ENCODE measurements around the gene POLN. TPM values are rescaled to one million over a fixed set of nuclear protein-coding genes. Genes with fewer than 3 reads are reported as not detected.

The POLN gene
- total and polyA plus RNA-seq, 2 experiments from 2014 or later = 1.8 to 4.0 TPM

DNA sequence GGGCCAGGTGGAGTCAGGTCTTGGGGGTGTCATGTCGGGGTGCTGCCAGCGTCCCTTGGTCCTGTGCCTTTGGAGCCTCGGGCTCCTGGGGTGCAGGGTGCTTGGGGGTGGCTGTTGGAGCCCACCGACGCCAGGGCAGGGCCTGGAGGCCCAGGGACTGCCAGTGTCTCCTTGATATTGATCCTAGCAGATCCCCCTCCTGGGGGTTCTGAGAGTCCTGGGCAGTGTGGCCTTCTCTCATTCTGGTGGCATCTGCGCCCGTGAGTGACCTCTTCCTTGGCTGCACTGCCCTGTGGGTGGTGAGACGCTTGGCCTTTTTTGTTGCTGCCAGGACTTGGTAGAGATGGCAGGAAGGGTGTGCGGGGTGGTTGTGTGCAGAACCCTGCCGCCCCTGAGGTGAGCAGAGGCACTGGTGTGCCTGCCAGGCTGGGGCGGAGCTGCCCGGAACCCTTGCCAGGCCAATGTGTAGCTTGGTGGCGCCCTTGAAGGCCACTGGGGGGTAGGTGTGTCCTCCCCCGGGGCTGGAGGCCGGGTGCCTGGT, 175.8 kb downstream of the POLN start:
- H3K9me2 ChIP-seq (ENCODE audit: insufficient read depth) = no peaks in the 10 kb centered on the region
- DNase-seq (ENCODE audit: low spot score) (no peak), ATAC-seq (no peak)
- no peak overlapping the region for H3K27ac ChIP-seq (ENCODE audit: low read depth)
- no peak overlapping the region for H3K4me3 Mint-ChIP-seq
- H3K36me3 Mint-ChIP-seq (ENCODE audit: low read depth) = peaks cover 3% of the 10 kb centered on the region; the same call in 1 of the 3 replicates
- H3K4me2 ChIP-seq = no peak overlapping the region
- no peak overlapping the region for H3K4me3 ChIP-seq
- H3K4me1 Mint-ChIP-seq = peaks cover 10% of the 10 kb centered on the region
- H4K20me1 ChIP-seq (replicated peaks; ENCODE audit: insufficient read depth) = no peaks in the 10 kb centered on the region
- H3K27me3 ChIP-seq (ENCODE audit: insufficient read depth) = peaks cover 14% of the 10 kb centered on the region
- H3K27me3 Mint-ChIP-seq (ENCODE audit: insufficient read depth, low read depth, poor library complexity) = peaks cover 21% of the 10 kb centered on the region
- no peak for TF ChIP-seq JUNB (IDR thresholded peaks at IDR 0.05; ENCODE audit: unreplicated experiment)
- TF ChIP-seq POLR2AphosphoS5 (IDR thresholded peaks at IDR 0.05; ENCODE audit: low read depth) = no peak
- TF ChIP-seq STAT1 (IDR thresholded peaks at IDR 0.05; ENCODE audit: unreplicated experiment) = no peak
- TF ChIP-seq, protein P1, sequence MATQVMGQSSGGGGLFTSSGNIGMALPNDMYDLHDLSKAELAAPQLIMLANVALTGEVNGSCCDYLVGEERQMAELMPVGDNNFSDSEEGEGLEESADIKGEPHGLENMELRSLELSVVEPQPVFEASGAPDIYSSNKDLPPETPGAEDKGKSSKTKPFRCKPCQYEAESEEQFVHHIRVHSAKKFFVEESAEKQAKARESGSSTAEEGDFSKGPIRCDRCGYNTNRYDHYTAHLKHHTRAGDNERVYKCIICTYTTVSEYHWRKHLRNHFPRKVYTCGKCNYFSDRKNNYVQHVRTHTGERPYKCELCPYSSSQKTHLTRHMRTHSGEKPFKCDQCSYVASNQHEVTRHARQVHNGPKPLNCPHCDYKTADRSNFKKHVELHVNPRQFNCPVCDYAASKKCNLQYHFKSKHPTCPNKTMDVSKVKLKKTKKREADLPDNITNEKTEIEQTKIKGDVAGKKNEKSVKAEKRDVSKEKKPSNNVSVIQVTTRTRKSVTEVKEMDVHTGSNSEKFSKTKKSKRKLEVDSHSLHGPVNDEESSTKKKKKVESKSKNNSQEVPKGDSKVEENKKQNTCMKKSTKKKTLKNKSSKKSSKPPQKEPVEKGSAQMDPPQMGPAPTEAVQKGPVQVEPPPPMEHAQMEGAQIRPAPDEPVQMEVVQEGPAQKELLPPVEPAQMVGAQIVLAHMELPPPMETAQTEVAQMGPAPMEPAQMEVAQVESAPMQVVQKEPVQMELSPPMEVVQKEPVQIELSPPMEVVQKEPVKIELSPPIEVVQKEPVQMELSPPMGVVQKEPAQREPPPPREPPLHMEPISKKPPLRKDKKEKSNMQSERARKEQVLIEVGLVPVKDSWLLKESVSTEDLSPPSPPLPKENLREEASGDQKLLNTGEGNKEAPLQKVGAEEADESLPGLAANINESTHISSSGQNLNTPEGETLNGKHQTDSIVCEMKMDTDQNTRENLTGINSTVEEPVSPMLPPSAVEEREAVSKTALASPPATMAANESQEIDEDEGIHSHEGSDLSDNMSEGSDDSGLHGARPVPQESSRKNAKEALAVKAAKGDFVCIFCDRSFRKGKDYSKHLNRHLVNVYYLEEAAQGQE (IDR thresholded peaks at IDR 0.05; ENCODE audit: unreplicated experiment) = no peak
- no peak for TF ChIP-seq ZNF462 (CRISPR knock-in tag; IDR thresholded peaks at IDR 0.05)
- TF ChIP-seq NANOG (IDR thresholded peaks at IDR 0.05; ENCODE audit: borderline replicate concordance) = no peak
- no peak for TF ChIP-seq EZH2 (IDR thresholded peaks at IDR 0.05; ENCODE audit: low read depth, unreplicated experiment)
- TF ChIP-seq EZH2phosphoT487 (IDR thresholded peaks at IDR 0.05; ENCODE audit: unreplicated experiment) = no peak
- TF ChIP-seq CREB1 (CRISPR knock-in tag; IDR thresholded peaks at IDR 0.05; ENCODE audit: low read depth) = no peak
- no peak for TF ChIP-seq ZNF114 (CRISPR knock-in tag; IDR thresholded peaks at IDR 0.05)
- TF ChIP-seq, protein P2, sequence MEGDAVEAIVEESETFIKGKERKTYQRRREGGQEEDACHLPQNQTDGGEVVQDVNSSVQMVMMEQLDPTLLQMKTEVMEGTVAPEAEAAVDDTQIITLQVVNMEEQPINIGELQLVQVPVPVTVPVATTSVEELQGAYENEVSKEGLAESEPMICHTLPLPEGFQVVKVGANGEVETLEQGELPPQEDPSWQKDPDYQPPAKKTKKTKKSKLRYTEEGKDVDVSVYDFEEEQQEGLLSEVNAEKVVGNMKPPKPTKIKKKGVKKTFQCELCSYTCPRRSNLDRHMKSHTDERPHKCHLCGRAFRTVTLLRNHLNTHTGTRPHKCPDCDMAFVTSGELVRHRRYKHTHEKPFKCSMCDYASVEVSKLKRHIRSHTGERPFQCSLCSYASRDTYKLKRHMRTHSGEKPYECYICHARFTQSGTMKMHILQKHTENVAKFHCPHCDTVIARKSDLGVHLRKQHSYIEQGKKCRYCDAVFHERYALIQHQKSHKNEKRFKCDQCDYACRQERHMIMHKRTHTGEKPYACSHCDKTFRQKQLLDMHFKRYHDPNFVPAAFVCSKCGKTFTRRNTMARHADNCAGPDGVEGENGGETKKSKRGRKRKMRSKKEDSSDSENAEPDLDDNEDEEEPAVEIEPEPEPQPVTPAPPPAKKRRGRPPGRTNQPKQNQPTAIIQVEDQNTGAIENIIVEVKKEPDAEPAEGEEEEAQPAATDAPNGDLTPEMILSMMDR (conservative IDR thresholded peaks at IDR 0.05; ENCODE audit: low read depth in 2 of 2) = no peak
- TF ChIP-seq, protein P3, sequence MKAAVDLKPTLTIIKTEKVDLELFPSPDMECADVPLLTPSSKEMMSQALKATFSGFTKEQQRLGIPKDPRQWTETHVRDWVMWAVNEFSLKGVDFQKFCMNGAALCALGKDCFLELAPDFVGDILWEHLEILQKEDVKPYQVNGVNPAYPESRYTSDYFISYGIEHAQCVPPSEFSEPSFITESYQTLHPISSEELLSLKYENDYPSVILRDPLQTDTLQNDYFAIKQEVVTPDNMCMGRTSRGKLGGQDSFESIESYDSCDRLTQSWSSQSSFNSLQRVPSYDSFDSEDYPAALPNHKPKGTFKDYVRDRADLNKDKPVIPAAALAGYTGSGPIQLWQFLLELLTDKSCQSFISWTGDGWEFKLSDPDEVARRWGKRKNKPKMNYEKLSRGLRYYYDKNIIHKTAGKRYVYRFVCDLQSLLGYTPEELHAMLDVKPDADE (IDR thresholded peaks at IDR 0.05) = no peak
- no peak for TF ChIP-seq ZNF331 (CRISPR knock-in tag; IDR thresholded peaks at IDR 0.05; ENCODE audit: low read depth)
- no peak overlapping the region for H2AFZ ChIP-seq
- no peaks in the 10 kb centered on the region for H3K9me3 Mint-ChIP-seq
- H3K4me1 ChIP-seq (ENCODE audit: insufficient read depth) = no peaks in the 10 kb centered on the region; the same call in 1 of the 2 replicates
- no peaks in the 10 kb centered on the region for H3K79me2 ChIP-seq (replicated peaks; ENCODE audit: insufficient read depth)
- no peak overlapping the region for H3K27ac Mint-ChIP-seq
- H3F3A ChIP-seq (replicated peaks; ENCODE audit: low read depth) = peaks cover 6% of the 10 kb centered on the region; the same call in 1 of the 2 replicates
- H3K36me3 ChIP-seq (ENCODE audit: insufficient read depth) = no peaks in the 10 kb centered on the region
